Fibroblast of mammary gland (primary cell): Measurements from ENCODE around the gene RAC2.

Experiments
- DNase-seq: peaks from one replicate; pipeline ENCODE4 v3.0.0-alpha.2; 2010; ENCODE audit warnings: low read depth
- H3K4me3 ChIP-seq: 2 replicates; pipeline ENCODE4 v1.5.1; 2011; ENCODE audit warnings: low read depth, mild to moderate bottlenecking, low read length, moderate library complexity; ENCODE audit not compliant: control insufficient read depth
- TF ChIP-seq, protein P1 (sequence below): conservative IDR thresholded peaks from 2 replicates; pipeline ENCODE4 v1.5.1; 2011; ENCODE audit warnings: low read depth, low read length, inconsistent platforms; ENCODE audit not compliant: control insufficient read depth, insufficient read depth

The RAC2 gene

DNA sequence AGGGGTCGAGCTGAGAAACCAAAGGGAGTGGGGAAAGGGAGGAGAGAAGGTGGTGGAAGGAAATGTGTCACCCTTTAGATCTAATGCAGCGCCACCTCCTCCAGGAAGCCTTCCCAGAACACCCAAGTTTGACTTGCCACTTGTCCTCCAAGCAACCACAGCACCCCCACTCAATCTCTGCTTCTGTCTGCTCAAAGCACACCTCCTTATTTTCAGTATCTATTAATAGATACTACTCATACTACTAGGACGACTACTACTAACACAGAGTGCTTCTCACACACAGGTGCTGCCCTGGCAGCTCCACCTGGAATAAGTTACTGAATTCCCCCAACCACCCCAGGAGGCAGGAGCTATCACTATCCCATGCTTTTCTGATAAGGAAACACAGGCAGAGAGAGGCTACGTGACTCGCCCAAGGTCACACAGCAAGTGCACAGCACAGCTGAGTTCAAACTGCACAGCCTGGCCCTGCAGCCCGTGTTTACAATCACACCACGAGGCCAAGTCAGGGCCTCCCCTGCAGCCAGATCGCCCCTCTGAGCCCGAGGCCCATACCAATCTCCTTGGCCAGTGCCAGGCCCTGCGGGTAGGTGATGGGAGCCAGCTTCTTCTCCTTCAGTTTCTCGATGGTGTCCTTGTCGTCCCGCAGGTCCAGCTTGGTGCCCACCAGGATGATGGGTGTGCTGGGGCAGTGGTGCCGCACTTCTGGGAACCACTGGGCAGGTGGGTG, 13.2 kb downstream of the RAC2 start:
- H3K4me3 ChIP-seq: no peak overlapping the region
- DNase-seq: no peak
- TF ChIP-seq, protein P1, sequence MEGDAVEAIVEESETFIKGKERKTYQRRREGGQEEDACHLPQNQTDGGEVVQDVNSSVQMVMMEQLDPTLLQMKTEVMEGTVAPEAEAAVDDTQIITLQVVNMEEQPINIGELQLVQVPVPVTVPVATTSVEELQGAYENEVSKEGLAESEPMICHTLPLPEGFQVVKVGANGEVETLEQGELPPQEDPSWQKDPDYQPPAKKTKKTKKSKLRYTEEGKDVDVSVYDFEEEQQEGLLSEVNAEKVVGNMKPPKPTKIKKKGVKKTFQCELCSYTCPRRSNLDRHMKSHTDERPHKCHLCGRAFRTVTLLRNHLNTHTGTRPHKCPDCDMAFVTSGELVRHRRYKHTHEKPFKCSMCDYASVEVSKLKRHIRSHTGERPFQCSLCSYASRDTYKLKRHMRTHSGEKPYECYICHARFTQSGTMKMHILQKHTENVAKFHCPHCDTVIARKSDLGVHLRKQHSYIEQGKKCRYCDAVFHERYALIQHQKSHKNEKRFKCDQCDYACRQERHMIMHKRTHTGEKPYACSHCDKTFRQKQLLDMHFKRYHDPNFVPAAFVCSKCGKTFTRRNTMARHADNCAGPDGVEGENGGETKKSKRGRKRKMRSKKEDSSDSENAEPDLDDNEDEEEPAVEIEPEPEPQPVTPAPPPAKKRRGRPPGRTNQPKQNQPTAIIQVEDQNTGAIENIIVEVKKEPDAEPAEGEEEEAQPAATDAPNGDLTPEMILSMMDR: no peak

GRCh38 chr22:37229805-37230672, 14.0 kb downstream of the RAC2 start:
- DNase-seq: peak; percentile 55
- H3K4me3 ChIP-seq: no peak overlapping the region
- TF ChIP-seq, protein P1: no peak

DNA sequence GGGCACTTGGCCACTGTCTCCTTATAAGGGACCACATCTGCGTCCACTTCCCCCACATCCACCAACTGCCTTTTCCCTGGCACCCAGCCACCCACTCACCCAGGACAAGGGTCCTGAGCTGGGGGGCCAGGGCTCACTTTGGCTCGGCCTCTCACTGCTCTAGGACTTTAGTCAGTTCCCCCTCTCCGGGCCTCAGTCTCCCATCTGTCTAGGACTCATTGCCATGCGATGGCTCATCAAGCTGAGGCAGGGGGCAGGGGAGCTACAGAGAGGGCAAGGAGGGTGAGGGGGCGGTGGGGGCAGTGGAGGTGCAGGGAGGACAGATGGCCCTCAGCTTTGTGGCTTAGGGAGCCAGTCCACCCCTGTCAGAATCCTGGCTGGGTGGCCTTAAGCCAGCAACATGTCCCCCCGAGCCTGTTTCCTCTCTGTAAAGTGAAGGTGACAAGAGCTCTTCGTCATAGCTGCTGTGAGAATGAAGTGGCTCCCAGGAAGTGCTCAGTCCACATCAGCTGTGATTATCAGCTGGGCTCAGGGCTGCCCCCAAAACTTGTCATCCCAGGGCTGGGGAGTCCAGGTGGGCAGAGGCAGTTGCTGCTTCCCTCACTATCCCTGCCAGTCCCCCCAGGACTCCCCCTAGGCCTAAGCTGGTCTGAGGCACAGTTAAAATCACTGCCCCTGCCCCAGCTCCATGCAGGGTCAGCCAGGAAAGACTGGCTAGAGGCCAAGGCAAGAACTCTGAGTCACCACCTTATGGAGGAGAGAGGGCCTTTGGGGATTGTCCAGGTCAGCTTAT, 14.9 kb downstream of the RAC2 start:
- H3K4me3 ChIP-seq: no peak overlapping the region
- TF ChIP-seq, protein P1: no peak
- DNase-seq: peak; percentile 89

DNA sequence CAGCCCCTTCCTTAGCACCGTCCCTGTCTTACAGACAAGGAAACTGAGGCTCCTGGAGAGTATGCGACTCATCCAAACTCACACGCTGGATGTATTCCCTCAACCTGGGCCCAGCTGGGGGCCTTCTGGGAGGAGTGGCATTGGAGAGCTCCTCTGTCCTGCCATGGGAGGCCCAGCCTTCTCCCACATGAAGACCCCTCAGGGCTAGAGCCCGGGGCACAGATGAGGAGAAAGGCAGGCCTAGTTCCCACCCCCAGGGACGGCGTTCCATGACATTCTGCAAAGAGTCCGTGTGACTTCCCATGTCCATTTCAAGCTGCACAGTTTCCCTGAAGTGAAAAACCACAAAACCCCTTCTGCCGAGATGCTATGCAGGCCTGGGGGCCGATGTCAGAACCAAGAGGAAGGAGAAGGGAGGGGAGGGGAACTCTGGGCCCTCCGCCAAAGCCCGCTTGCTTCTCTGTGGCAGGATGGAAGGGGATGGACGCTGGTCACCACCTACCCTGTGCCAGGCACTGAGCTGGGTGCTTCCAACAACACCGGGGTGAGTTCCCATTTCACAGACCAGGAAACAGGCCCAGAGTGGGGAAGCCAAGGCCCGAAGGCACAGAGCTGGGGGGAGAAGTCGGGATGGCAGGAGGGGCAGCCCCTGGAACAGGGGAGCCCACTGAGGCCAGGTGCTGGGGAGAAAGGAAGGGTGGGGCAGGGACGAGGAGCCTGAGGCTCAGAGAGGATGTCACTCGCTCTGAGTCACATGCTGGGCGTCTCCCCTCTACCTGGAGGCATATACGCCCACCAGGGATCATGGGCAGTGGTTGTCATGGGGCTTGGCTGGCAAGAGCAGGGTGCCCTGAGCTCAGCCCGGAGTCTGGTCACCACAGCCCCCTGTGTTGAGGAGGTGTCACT, 15.7 kb downstream of the RAC2 start:
- no peak overlapping the region for H3K4me3 ChIP-seq
- TF ChIP-seq, protein P1: no peak
- no peak for DNase-seq

GRCh38 chr22:37226514-37226913, 17.6 kb downstream of the RAC2 start:
- TF ChIP-seq, protein P1: no peak
- no peak overlapping the region for H3K4me3 ChIP-seq
- DNase-seq: no peak
